Purkinje cell (primary cell): ENCODE results near the gene KCNN4. TPM values are rescaled to one million over a fixed set of nuclear protein-coding genes. Genes with fewer than 3 reads are reported as not detected.

Experiments used
- polyA plus RNA-seq: library from polyadenylated mRNA; unstranded; fragments of >200 nt; fragmentation: Nextera tagmentation; gene quantifications from 2 replicates; pipeline ENCODE4 v1.2.1, GENCODE V29; 2014

Gene KCNN4
- polyA plus RNA-seq = 4.1 TPM in 1 of 2 replicates, not detected in the other

DNA sequence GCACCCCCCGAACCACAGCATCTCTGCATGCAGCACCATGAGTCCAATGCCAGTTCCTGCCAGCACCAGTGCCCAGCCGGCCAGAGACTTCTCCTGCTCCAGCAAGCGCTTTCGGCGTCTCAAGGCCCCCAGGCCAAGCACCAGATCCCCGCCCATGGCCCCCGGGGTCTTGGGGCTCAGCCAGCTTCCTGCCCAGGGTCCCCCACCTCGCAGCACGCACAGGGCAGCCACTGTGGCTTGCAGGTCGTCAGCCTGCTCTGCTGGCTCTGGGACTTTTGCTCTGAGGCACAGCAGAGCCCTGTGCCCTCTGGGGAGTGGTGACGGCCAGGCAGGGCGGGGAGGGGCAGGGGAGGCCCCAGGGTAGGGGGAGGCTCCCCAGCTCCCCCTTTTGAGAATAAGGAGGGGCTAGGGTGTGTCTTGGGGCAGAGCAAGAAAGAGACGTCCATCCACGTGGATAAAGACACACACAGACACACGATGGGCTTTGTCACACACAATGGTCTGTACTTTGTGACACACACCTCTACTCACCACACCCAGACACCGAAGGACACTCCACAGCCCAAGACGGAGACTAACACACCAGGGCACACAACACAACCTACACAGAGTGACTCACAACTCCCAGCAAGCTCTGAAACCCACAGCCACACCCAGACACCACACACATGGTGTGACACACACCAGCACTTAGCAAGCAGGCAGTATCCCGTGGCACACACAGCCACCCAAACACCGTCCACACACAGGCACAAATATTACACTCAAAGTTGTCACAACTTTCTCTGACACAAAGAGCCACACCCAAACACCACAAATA is at the start of gene KCNN4:
Gene KCNN4 (minus strand): TSS at position 268 of the 820 bp plus-strand sequence. CDS start 112 bp downstream, at position 156.

DNA sequence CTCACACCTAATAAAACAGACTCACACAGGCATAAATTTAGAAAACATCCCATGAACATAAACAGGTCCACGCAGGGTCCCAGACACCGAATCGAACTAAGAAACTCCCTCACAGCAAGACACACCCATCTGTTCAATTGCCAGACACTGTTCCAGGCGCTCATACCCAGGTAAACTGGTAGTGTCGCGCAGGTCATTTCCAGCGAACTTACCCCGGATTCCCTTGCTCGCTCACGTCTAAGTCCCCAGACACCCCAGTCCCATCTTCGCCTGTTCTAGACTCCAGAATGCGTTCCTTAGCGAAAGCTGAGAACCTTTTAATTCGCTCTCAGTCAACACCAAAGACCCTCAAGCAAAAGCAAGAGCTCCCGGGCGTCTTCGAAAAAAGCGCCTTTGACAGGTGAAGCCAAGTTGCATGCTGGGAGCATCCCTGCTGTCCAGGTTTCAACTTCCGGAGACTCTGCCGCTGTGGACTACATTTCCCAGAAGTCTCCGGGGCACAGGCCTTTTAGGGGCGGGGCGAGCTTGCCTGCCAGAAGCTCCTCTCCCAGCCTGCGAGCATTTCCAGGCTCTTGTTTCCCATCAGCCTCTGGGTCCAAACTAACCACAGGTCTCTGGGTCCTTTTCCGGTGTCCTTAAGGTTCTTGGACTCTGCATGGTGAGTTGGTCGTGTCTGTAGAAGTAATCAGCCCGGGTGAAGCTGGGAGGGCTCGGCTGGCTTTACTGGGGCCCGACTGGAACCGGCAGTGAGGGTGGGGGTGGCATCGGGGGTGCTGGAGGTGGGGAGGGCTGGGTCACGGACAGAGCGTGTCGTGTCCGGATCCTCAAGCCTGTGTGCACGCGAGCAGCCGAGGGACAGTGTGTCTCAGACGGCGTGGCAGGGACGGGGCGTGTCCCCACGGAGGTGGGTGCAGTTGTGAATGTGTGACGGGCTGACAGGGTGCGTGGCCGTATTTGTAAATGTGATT is 46.3 kb upstream of the KCNN4 start, which contains the start of gene ZNF283:
Gene ZNF283 (plus strand): TSS at position 535 of the 968 bp plus-strand sequence. CDS start 6,184 bp downstream, outside the sequence.

DNA sequence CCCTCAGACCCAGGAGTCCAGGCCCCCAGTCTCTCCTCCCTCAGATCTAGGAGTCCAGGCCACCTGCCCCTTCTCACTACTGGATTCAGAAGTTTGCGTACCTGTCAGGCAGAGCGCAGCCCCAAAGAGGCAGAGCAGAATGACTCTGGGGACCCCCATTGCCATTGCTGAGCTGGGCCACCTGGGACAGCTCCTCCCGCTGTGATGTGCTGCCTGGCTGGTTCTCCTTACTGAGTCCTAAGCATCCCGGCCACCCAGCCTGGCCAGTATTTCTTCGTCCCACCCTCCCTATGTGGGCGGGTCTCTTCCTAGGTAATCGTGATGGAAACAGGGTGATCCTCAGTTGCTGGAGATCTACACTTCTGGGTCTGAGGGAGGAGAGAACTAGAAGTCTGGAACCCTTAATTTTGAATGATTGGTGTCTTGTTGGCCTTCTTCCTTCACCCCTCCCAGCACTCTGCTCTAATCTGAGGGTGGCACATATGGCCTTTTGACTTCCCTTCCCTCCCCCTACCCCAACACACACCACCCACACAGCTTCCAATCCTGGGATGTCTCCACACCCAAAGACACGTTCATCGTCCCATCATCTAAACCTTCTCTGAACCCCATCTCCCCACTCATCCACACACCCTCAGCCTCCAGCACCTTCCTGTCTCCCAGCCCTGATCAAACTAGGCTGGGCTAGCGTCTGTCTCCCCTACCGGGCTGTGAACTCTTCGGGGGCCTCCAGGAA is 21.6 kb upstream of the KCNN4 start, which contains the start of gene LYPD5:
Gene LYPD5 (minus strand): TSS at position 232 of the 736 bp plus-strand sequence. CDS start 67 bp downstream, at position 165.

DNA sequence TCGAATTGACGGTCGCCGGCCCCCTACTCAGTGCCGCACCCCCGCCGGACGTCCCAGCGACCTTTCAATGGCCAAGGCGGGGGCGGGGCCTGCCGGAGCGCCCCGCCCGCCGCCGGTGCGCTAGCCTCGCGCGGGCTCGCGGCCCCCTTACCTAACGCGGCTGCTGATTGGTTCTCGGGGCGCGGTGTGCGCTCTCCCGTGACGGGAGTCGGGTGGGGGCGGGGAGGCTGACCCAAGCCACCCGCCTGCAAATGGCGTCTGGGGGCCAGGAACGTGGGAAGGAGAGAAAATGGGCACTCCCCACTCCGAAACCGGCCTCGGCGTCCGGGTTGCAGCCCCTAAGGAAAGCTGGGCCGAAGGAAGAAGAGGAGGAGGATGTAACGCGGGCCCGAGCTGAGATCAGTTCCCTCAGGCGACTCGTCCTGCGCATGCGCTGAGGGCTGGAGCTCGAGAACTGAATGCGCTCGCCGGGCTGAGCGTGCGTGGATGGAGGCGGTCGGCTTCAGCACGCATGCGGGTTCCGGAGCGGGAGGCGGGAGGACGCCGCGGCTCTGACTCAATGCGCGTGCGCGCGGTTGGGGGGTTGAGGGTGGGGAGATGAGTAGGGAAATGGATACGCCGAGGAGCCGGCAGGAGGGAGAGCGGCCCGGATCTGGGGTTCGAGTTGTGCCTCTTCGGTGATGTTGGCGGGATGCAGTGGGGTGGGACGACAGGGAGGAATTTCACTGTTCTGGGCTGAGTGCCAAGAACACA is 26.1 kb downstream of the KCNN4 start, which contains the start of gene SMG9:
Gene SMG9 (minus strand): TSS at position 460 of the 753 bp plus-strand sequence. CDS start 4,221 bp downstream, outside the sequence.

Other genes with a start within 250 kb of the KCNN4 start
- gene ZNF575, start 247.8 kb downstream of the KCNN4 start, polyA plus RNA-seq = 1.5 and 2.5 TPM in 2 replicates
- gene XRCC1, start 205.4 kb downstream of the KCNN4 start, polyA plus RNA-seq = 6.7 and 7.5 TPM in 2 replicates
- gene PINLYP, start 205.2 kb downstream of the KCNN4 start, polyA plus RNA-seq = 2.3 and 17.2 TPM in 2 replicates
- 11.0 and 21.0 TPM in 2 replicates for gene IRGQ, start 184.8 kb downstream of the KCNN4 start, polyA plus RNA-seq
- 7.6 and 9.6 TPM in 2 replicates for gene ZNF576, start 184.4 kb downstream of the KCNN4 start, polyA plus RNA-seq
- not detected in 2 replicates for gene SRRM5, start 168.9 kb downstream of the KCNN4 start, polyA plus RNA-seq
- gene ZNF428, start 161.3 kb downstream of the KCNN4 start, polyA plus RNA-seq = 2.1 and 4.3 TPM in 2 replicates
- gene CADM4, start 141.1 kb downstream of the KCNN4 start, polyA plus RNA-seq = 4.4 and 12.0 TPM in 2 replicates
- 11.1 and 12.1 TPM in 2 replicates for gene PLAUR, start 110.8 kb downstream of the KCNN4 start, polyA plus RNA-seq
- not detected in 2 replicates for gene IRGC, start 64.9 kb downstream of the KCNN4 start, polyA plus RNA-seq
- gene SMG9, start 26.0 kb downstream of the KCNN4 start, polyA plus RNA-seq = 14.6 and 17.4 TPM in 2 replicates
- gene LYPD5, start 21.5 kb upstream of the KCNN4 start, polyA plus RNA-seq = 8.0 and 10.0 TPM in 2 replicates
- gene ZNF283, start 46.3 kb upstream of the KCNN4 start, polyA plus RNA-seq = 9.2 and 20.3 TPM in 2 replicates
- 33.5 and 40.2 TPM in 2 replicates for gene ZNF404, start 103.0 kb upstream of the KCNN4 start, polyA plus RNA-seq
- gene ZNF45, start 154.3 kb upstream of the KCNN4 start, polyA plus RNA-seq = 2.8 and 3.4 TPM in 2 replicates
- gene ZNF221, start 170.3 kb upstream of the KCNN4 start, polyA plus RNA-seq = 4.2 TPM in 1 of 2 replicates, not detected in the other
- gene ZNF155, start 203.2 kb upstream of the KCNN4 start, polyA plus RNA-seq = 1.3 and 3.4 TPM in 2 replicates
- gene ZNF230, start 222.0 kb upstream of the KCNN4 start, polyA plus RNA-seq = 3.3 and 4.5 TPM in 2 replicates
- 5.5 and 7.5 TPM in 2 replicates for gene ZNF222, start 244.4 kb upstream of the KCNN4 start, polyA plus RNA-seq